Large intestine (tissue), 3 donors: ENCODE results near the gene PNKD. TPM values are rescaled to one million over a fixed set of nuclear protein-coding genes. Genes with fewer than 3 reads are reported as not detected.

Experiments
- DNase-seq, 2 donors: peaks; one replicate each; pipeline versions ENCODE4 v3.0.0 to v3.0.0-alpha.2; 2013
- H3K27ac ChIP-seq: one replicate; pipeline ENCODE4 v1.5.1; 2013; ENCODE audit warnings: low read length
- H3K27me3 ChIP-seq: 2 replicates; pipeline ENCODE4 v1.6.1; 2013; ENCODE audit warnings: low read length; ENCODE audit not compliant: control insufficient read depth, insufficient read depth
- H3K36me3 ChIP-seq: 2 replicates; pipeline ENCODE4 v1.6.1; 2013; ENCODE audit warnings: low read length; ENCODE audit not compliant: control insufficient read depth, insufficient read depth
- H3K4me1 ChIP-seq: one replicate; pipeline ENCODE4 v1.6.1; 2013; ENCODE audit warnings: low read length; ENCODE audit not compliant: control insufficient read depth, insufficient read depth
- H3K4me3 ChIP-seq: one replicate; pipeline ENCODE4 v1.5.1; 2013; ENCODE audit warnings: low read length
- H3K9me3 ChIP-seq: one replicate; pipeline ENCODE4 v1.6.1; 2013; ENCODE audit warnings: mild to moderate bottlenecking, low read depth, low read length, moderate library complexity; ENCODE audit not compliant: control insufficient read depth
- WGBS: methylation state at CpG from one replicate; pipeline ENCODE4 v1.1.5; 2013; ENCODE audit warnings: low lambda C conversion rate; ENCODE audit not compliant: insufficient coverage; 5-methylcytosine and 5-hydroxymethylcytosine counted together
- polyA plus RNA-seq: library from polyadenylated mRNA; unstranded; fragments of 120-200 nt; gene quantifications from one replicate; pipeline ENCODE4 v1.2.1, GENCODE V29; 2013

The PNKD gene
- polyA plus RNA-seq, 1 donor, result 103 TPM

DNA sequence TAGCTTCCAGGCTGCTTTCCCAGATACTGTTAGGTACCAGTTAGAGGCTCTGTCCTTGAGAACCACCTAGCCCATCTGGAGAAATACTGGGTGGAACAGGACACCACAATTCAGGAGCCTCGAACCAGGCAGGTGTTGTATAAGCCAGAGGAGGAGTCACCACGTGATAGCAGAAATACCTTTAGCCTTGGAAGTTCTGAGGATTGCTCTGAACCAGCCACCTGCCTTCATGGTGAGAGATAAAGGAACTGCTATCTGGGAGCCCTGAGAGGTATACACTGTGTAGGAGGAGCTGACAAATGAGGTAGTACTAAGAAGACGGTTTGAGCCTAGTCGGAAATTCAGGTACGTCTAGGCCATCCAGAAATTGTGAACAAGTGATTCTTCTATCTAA is 17.1 kb upstream of the PNKD start:
- WGBS, result no CpG with 5 or more reads among the region's 5 CpGs
- peak overlapping the region; percentile 47 for H3K27ac ChIP-seq
- no peak overlapping the region for H3K4me3 ChIP-seq

DNA sequence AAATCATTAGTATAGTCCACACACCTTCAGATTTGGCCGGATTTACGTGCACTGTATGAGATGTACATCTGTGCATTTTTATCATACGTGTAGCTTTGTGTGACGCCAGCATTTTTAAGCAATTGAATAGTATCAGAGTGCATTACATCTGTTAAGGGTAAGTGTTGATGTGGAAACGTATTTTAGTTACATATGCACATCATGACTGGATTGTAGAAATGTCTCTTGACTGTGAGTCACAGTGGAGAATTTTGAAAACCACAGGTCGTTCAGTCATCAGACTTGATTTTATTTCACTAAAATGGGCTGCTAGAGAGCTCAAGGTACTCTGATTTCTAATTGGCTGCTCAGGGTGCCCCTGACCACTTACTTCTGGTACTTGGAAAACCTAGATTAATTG is 14.9 kb upstream of the PNKD start:
- no peak overlapping the region for H3K4me3 ChIP-seq
- WGBS, result no CpG with 5 or more reads among the region's 6 CpGs
- no peak overlapping the region for H3K27ac ChIP-seq
- H3K27me3 ChIP-seq, result no peaks in the 10 kb centered on the region
- peaks cover 61% of the 10 kb centered on the region for H3K36me3 ChIP-seq
- H3K4me1 ChIP-seq, result peaks cover 9% of the 10 kb centered on the region
- no peak for DNase-seq
- no peaks in the 10 kb centered on the region for H3K9me3 ChIP-seq

More for the DNA sequence above, 17.1 kb upstream of the PNKD start:
- Histone ChIP-seq H3K27me3 (no peaks in the 10 kb centered on the region), H3K9me3 (no peaks in the 10 kb centered on the region), H3K36me3 (peaks cover 82% of the 10 kb centered on the region), H3K4me1 (peaks cover 8% of the 10 kb centered on the region)
- DNase-seq, result peak in 1 of 2 donors; percentile 77

DNA sequence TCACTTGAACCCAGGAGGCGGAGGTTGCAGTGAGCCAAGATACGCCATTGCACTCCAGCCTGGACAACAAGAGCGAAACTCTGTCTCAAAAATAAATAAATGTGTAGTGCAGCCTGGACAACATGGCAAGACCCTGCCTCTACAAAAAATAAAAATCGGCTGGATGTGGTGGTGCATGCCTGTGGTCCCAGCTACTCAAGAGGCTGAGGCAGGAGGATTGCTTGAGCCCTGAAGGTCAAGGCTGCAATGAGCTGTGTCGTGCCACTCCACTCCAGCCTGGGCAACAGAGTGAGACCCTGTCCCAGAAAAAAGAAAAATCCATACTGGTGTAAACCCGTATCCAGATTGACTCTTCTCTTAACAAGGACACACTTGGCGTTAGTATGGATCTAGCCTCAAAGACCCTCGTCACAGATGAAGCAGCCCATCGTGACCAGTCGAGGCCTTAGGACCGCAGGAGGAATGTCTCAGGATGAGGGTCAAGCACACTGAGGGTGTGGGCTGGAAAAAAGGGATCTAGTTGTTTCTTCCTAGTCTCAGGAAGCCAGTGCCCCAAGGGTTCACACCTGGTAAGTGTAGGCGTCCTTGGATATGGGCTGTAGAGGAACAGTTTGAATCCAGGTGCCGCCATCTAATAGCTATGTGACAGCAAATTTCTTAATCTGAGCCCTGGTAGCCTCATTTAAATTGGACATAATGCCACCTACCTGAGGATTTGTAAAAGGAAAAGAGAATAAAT is 13.5 kb upstream of the PNKD start:
- no peak overlapping the region for H3K4me3 ChIP-seq
- WGBS, result 90% methylated on average over 2 of the region's 13 CpGs
- peaks cover 49% of the 10 kb centered on the region for H3K36me3 ChIP-seq
- no peak overlapping the region for H3K27ac ChIP-seq
- no peaks in the 10 kb centered on the region for H3K9me3 ChIP-seq
- no peaks in the 10 kb centered on the region for H3K27me3 ChIP-seq
- DNase-seq, result no peak
- peaks cover 23% of the 10 kb centered on the region for H3K4me1 ChIP-seq

DNA sequence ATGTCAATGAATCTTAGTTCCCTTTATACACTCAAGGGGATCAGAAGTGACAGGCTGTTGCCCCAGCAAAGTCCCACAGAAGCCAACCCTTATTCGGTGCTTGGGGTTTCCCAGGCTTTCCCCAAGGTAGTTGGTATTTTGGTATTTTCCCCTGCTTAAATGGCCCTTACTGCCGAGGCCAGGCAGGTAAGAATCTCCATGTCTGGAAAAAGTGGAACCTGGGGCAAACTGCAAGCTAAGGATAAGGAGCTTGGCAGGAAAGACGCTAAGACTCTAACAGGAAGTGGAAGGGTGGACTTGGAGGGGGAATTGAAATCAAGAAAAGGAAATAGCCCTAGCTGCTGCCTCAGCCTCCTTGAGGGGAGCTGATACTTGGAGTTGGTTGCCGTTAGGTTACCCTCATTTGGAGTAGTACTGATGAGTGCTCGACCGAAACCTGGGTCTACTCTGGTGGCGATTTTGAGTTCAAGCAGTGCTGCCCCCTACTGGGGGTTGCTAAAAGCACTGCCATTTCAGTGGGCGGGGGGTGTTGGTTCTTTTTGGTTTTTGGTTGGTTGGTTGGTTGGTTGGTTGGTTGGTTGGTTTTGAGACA is 12.8 kb upstream of the PNKD start:
- Histone ChIP-seq H3K9me3 (no peaks in the 10 kb centered on the region), H3K4me1 (peaks cover 28% of the 10 kb centered on the region), H3K36me3 (peaks cover 42% of the 10 kb centered on the region), H3K27me3 (no peaks in the 10 kb centered on the region), H3K4me3 (no peak overlapping the region), H3K27ac (peak overlapping the region; percentile 2)
- peak in 1 of 2 donors; percentile 11 for DNase-seq
- WGBS, result 50% methylated on average over 1 of the region's 8 CpGs

DNA sequence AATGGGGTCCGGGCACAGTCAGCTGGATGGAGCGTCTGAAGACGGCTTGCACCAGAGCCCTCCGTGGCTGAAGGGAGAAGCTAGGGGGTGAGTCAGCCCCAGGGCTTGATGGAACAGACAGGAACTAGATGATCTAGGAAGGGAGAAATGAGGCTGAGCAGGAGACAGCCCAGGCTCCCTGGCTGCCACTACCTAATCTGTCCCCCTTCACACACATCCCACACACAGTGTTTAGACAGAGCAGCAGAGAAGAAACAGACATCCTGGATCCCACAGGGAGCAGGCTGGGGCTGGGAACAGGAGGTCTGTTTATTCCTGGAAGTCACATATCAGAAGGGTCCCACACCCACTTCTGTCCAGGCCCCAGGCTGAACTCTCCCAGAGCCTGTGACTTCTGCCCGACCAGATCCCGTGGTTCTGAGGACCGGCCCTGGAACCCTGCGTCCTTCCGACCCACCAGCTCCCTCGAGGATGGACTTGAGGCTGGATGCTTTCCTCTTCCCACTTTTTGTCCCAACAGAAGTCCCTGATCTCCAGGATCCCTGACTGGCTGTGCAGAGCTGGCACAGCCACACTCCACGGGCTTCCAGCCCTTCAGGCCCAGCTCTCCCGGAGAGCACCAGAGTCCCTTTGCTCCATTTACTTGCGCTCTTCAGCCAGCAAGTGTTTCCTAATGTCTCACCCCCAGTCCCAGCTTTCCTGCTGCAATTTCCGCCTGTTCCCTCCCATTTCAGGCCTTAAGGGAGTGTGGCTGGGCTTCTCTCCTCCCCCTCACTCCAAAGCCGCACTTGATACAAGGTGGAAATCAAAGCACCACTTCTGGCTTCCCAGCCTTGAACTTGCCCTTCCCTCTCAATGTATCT is 11.0 kb upstream of the PNKD start:
- Histone ChIP-seq H3K36me3 (peaks cover 41% of the 10 kb centered on the region), H3K9me3 (no peaks in the 10 kb centered on the region), H3K27ac (peak overlapping the region; percentile 25), H3K4me3 (no peak overlapping the region), H3K27me3 (no peaks in the 10 kb centered on the region), H3K4me1 (peaks cover 39% of the 10 kb centered on the region)
- peak in 1 of 2 donors; percentile 41 for DNase-seq
- 100% methylated on average over 1 of the region's 15 CpGs for WGBS

DNA sequence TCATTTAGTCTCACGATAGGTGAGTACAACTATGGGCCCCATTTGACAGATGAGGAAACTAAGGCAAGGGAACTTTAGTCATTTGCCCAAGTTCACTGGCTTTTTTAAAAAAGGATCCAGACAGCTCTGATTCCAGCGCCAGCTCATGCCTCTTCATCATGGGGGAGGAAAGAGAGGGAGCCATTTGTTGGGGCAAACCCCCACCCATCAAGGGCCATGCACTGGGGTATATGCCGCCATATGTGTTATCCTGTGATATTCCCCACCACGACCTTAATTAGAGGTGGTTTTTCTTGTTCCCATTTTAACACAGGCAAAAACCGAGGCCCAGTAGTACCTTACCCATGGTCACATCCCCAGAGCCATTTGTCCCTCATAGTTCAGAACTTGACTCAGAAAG is 10.2 kb upstream of the PNKD start:
- no peak overlapping the region for H3K27ac ChIP-seq
- 100% methylated on average over 1 of the region's 5 CpGs for WGBS
- H3K4me1 ChIP-seq, result peaks cover 48% of the 10 kb centered on the region
- DNase-seq, result no peak
- H3K9me3 ChIP-seq, result no peaks in the 10 kb centered on the region
- no peaks in the 10 kb centered on the region for H3K27me3 ChIP-seq
- no peak overlapping the region for H3K4me3 ChIP-seq
- H3K36me3 ChIP-seq, result peaks cover 41% of the 10 kb centered on the region

DNA sequence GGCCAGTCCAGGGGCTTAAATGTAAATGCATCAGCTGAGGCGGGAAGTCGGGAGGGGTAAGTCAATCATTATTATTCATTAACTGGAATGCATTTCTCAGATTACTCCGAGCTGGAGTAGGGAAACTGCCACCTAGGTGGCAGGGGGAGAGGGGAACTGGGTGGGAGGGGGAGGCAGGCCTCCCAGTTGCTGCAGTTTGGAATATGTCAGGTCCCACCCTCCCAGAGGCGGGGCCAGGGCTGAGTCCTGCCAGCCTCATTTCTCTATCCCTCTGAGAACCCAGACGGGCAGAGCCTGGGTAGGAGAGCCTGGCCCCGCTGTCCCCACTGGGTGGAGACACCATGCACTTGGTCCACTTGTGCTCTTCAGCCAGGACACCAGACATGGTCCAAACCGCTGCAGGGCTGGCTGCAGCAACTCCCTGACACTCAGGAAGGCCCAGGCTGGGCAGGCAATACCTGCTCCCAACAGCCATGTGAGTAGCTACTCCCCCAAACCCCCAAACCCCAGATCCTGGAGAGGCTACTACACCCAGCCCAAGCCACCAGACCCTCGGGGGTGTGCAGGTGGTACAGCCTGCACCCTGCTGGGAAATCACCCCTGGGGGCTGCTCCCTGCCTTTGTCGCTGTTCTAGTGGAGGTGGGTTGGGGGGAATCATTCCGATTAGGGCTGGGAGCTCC is 9.4 kb upstream of the PNKD start, which contains the start of gene GPBAR1:
Gene GPBAR1 (plus strand): TSS at position 274 of the 681 bp plus-strand sequence. CDS start 1,710 bp downstream, outside the sequence.
- Histone ChIP-seq H3K36me3 (peaks cover 41% of the 10 kb centered on the region), H3K9me3 (no peaks in the 10 kb centered on the region), H3K27ac (peak within 1 kb of the TSS; percentile 6), H3K4me3 (peak within 1 kb of the TSS; percentile 3), H3K4me1 (peaks cover 52% of the 10 kb centered on the region), H3K27me3 (no peaks in the 10 kb centered on the region)
- peak in 1 of 2 donors; percentile 52 for DNase-seq
- no CpG with 5 or more reads among the region's 10 CpGs for WGBS

DNA sequence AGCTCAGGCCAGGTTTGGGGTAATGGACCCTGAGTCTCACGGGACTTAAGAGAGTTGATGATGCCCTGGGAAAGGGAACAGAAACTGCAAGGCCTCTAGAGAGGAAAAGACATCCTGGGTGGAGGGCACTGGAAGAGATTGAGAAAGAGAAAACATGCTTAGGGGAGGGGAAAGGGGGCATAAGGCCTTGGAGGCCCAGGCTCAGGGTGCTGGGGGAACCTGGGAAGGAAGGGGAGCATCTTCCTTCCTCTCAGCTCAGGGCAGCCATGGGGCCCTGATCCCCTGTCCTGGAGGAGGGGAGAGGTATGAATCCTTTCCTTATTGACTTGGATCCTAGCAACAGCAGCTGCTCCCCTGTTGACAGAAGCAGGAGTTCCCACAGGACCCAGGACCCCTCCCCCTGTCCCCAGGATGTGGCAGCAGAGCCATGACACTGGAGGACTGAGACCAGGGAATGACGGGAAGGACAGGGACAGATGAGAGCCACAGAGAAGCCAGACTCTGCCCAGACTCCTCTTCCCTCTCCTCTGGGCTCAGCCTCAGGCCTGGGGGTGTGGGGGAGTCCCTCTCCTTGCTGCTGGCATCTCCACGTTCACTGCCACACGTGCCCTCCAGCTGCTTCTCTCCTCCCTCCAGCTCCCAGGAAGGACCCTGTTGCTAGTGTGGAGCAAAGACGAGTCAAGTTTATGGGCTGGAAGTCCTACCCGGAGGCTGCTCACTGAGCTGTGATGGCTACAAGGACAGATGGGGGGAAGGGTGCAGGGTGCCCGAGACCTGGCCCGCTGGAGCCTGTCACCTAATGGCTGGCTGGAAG is 8.7 kb upstream of the PNKD start:
- Histone ChIP-seq H3K4me1 (peaks cover 52% of the 10 kb centered on the region), H3K4me3 (peak overlapping the region; percentile 3), H3K36me3 (peaks cover 44% of the 10 kb centered on the region), H3K9me3 (no peaks in the 10 kb centered on the region), H3K27me3 (no peaks in the 10 kb centered on the region), H3K27ac (peak overlapping the region; percentile 6)
- WGBS, result no CpG with 5 or more reads among the region's 8 CpGs
- peak in 1 of 2 donors; percentile 64 for DNase-seq

DNA sequence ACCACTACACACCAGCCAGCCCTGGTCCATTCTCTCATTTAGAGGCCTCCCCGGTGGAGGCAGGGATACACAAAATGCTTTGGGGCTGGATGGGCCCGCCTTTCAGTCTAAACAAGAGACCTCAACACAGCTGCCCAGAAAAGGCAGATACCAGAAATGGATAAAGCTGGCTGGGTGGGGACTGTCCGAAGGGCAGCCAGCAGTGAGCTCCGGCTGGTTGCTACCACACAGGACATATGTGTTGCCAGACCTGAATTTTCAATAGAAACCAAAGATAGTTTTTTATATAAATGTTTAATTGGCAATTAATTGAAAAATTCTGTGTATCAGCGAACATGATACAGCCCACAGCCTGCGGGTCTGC is 8.1 kb upstream of the PNKD start:
- Histone ChIP-seq H3K27ac (peak overlapping the region; percentile 6), H3K9me3 (no peaks in the 10 kb centered on the region), H3K4me3 (no peak overlapping the region), H3K27me3 (no peaks in the 10 kb centered on the region), H3K36me3 (peaks cover 46% of the 10 kb centered on the region), H3K4me1 (peaks cover 52% of the 10 kb centered on the region)
- WGBS, result no CpG with 5 or more reads among the region's 6 CpGs
- peak in 1 of 2 donors; percentile 12 for DNase-seq
